K562 (cell line): ENCODE measurements around the gene ZNF177. TPM values are rescaled to one million over a fixed set of nuclear protein-coding genes. Genes with fewer than 3 reads are reported as not detected.

Experiments
- ATAC-seq: fragments of 200-7000 bp; cut with Tn5 transposase; 3 replicates; pipeline ENCODE4 v1.9.1; 2020; ENCODE audit warnings: moderate library complexity
- BruUV-seq: library from RNA; stranded (reverse); fragments of 400-500 nt; replicated peaks from 2 replicates; lab custom pipeline; 2021; lab: Mats Ljungman, UMichigan
- CTCF ChIA-PET: fragments of 300-600 bp; formaldehyde crosslinking; extraction: SDS; loops from one replicate; lab custom pipeline; 2021; ENCODE audit warnings: low intra/inter-chr PET ratio; lab: Yijun Ruan, JAX
- POLR2A ChIA-PET: fragments of 300-600, 350-650 bp; sonication (Branson Sonifier 250); formaldehyde crosslinking; extraction: SDS; loops from one replicate; lab custom pipeline; 2021; ENCODE audit warnings: antibody characterized with exemption, inconsistent platforms; lab: Yijun Ruan, JAX
- DNase-seq, 4 experiments: peaks; one replicate each; pipeline versions ENCODE4 v3.0.0 to v3.0.0-alpha.2; 2011 to 2018; ENCODE audit warnings: low spot score in 3 of 4, mixed read lengths in 3 of 4; ENCODE audit errors: extremely low read depth in 1 of 4
- FAIRE-seq: peaks from 2 replicates; lab custom pipeline; 2011; peaks lifted over from hg19 to GRCh38; lab: Jason Lieb, UNC
- H2AFZ ChIP-seq: 2 replicates; pipeline ENCODE4 v1.6.0; 2011; ENCODE audit warnings: low read depth, low read length, control low read depth, inconsistent platforms
- H3K27ac ChIP-seq: fragments of 200-600 bp; 3 replicates; pipeline ENCODE4 v1.8.0; 2011; ENCODE audit warnings: low read depth, mild to moderate bottlenecking, control low read depth, inconsistent platforms, low read length, moderate library complexity, mixed read lengths; ENCODE audit errors: extremely low read depth
- H3K27me3 ChIP-seq, 2 experiments: fragments of 300-600 bp in 1 of 2; 2 replicates in 1 of 2; 3 replicates in 1 of 2; pipeline versions ENCODE4 v1.6.0 to v1.8.0; 2011; ENCODE audit warnings: inconsistent platforms in 2 of 2, low read length in 2 of 2, mild to moderate bottlenecking in 1 of 2, mixed read lengths in 1 of 2, moderate library complexity in 1 of 2; ENCODE audit not compliant: control insufficient read depth in 2 of 2, insufficient read depth in 2 of 2
- H3K36me3 ChIP-seq: fragments of 300-600 bp; 3 replicates; pipeline ENCODE4 v1.8.0; 2011; ENCODE audit warnings: mild to moderate bottlenecking, low read length, inconsistent platforms; ENCODE audit not compliant: control insufficient read depth, insufficient read depth
- H3K4me1 ChIP-seq, 2 experiments: fragments of 200-600 bp in 1 of 2; replicated peaks in 1 of 2; 2 replicates in 1 of 2; 3 replicates in 1 of 2; pipeline versions ENCODE4 v1.5.1 to v1.8.0; 2011; ENCODE audit warnings: inconsistent platforms in 2 of 2, low read length in 2 of 2, mild to moderate bottlenecking in 1 of 2, mixed read lengths in 1 of 2, moderate library complexity in 1 of 2; ENCODE audit not compliant: control insufficient read depth in 2 of 2, insufficient read depth in 2 of 2
- H3K4me2 ChIP-seq: 2 replicates; pipeline ENCODE4 v1.6.1; 2011; ENCODE audit warnings: low read length, control low read depth, inconsistent platforms, mixed read lengths; ENCODE audit not compliant: insufficient read depth
- H3K4me3 ChIP-seq: fragments of 200-600 bp; sonication (generic), shearing (Covaris generic); 2 replicates; pipeline ENCODE4 v1.5.1; 2016; ENCODE audit warnings: control low read depth, inconsistent platforms
- H3K79me2 ChIP-seq: fragments of 200-600 bp; 3 replicates; pipeline ENCODE4 v1.8.0; 2011; ENCODE audit warnings: low read length, inconsistent platforms; ENCODE audit not compliant: control insufficient read depth, insufficient read depth
- H3K9ac ChIP-seq, 2 experiments: 2 replicates each; pipeline versions ENCODE4 v1.6.0 to v1.6.1; 2011; ENCODE audit warnings: low read depth in 2 of 2, low read length in 2 of 2, control low read depth in 1 of 2, inconsistent platforms in 1 of 2, mild to moderate bottlenecking in 1 of 2, mixed read lengths in 1 of 2; ENCODE audit not compliant: insufficient read depth in 1 of 2
- H3K9me1 ChIP-seq: one replicate; pipeline ENCODE4 v1.6.0; 2011; ENCODE audit warnings: inconsistent platforms, mild to moderate bottlenecking, low read length, moderate library complexity; ENCODE audit not compliant: control insufficient read depth, insufficient read depth
- H3K9me3 ChIP-seq: replicated peaks from 2 replicates; pipeline ENCODE4 v1.5.1; 2011; ENCODE audit warnings: low read depth, low read length, inconsistent platforms; ENCODE audit not compliant: control insufficient read depth, insufficient read depth
- H4K20me1 ChIP-seq: replicated peaks from 2 replicates; pipeline ENCODE4 v1.6.1; 2011; ENCODE audit warnings: low read length, inconsistent platforms, mixed read lengths; ENCODE audit not compliant: control insufficient read depth, insufficient read depth
- GATAD2B ChIP-seq: fragments of 450-650 bp; IDR thresholded peaks from 2 replicates; pipeline ENCODE4 v1.6.1; 2017; ENCODE audit warnings: mild to moderate bottlenecking, borderline replicate concordance
- HCFC1 ChIP-seq: IDR thresholded peaks from 2 replicates; pipeline ENCODE4 v1.6.1; 2012; ENCODE audit warnings: low read depth, low read length, improper control_type of control experiment
- JUND ChIP-seq, 2 experiments: IDR thresholded peaks; 2 replicates in 1 of 2; 3 replicates in 1 of 2; pipeline ENCODE4 v1.6.1; 2011; ENCODE audit warnings: borderline replicate concordance in 2 of 2, low read depth in 2 of 2, low read length in 2 of 2, improper control_type of control experiment in 1 of 2, missing biosample characterization in 1 of 2, missing genetic modification characterization in 1 of 2, missing genetic modification reagents in 1 of 2
- SOX6 ChIP-seq: fragments of 450-650 bp; IDR thresholded peaks from 2 replicates; pipeline ENCODE4 v1.6.1; 2014; ENCODE audit warnings: mild to moderate bottlenecking
- TRIM28 ChIP-seq: fragments of 450-650 bp; IDR thresholded peaks from 2 replicates; pipeline ENCODE4 v1.6.1; 2017
- ZNF639 ChIP-seq, 2 experiments: fragments of 200-800 bp in 1 of 2; sonication (Bioruptor generic) in 1 of 2; sonication (generic) in 1 of 2; formaldehyde crosslinking in 1 of 2; IDR thresholded peaks in 1 of 2; conservative IDR thresholded peaks in 1 of 2; 2 replicates each; pipeline versions ENCODE4 v1.5.0 to v1.6.1; 2016 to 2020; ENCODE audit warnings: missing compliant biosample characterization in 1 of 2, missing genetic modification characterization in 1 of 2, missing genetic modification reagents in 1 of 2
- WGBS: fragments of 100-300 bp; shearing (Covaris generic); methylation state at CpG from one replicate; pipeline ENCODE4 v1.1.6; 2016; ENCODE audit warnings: low coverage, mixed read lengths; ENCODE audit not compliant: insufficient coverage; ENCODE audit errors: missing lambda C conversion rate; 5-methylcytosine and 5-hydroxymethylcytosine counted together
- in situ Hi-C: fragments of 300-500 bp; cut with MboI; formaldehyde crosslinking; loops from 4 replicates; pipeline ENCODE4 v1.15.0; 2018; ENCODE audit warnings: inconsistent platforms, mixed read lengths
- intact Hi-C: fragments of 100-400 bp; cut with micrococcal nuclease; formaldehyde crosslinking; loops from 2 replicates; pipeline ENCODE4 v1.14.2; 2022
- polyA plus RNA-seq, 8 experiments: library from polyadenylated mRNA; depleted of rRNA in 4 of 8; stranded (reverse) in 5 of 8; unstranded in 3 of 8; fragments of >200 nt; fragmentation: Nextera tagmentation in 2 of 8; fragmentation: Illumina TruSeq in 1 of 8; extraction: Ambion mirVana in 2 of 8; extraction: Trizol in 1 of 8; gene quantifications; 2 replicates each; pipeline versions ENCODE4 v1.2.1 to v1.2.3, GENCODE V29; 2011 to 2014; ENCODE audit warnings: inconsistent platforms in 1 of 8, missing spikeins in 1 of 8
- total RNA-seq, 7 experiments: library from RNA; depleted of rRNA in 6 of 7; stranded (reverse); fragments of >200 nt in 6 of 7; fragmentation: Illumina TruSeq in 2 of 7; extraction: Trizol in 2 of 7; gene quantifications; 2 replicates each; pipeline versions ENCODE4 v1.2.1 to v1.2.3, GENCODE V29; 2011 to 2021; ENCODE audit warnings: low replicate concordance in 1 of 7
- TF ChIP-seq, protein P1 (sequence below), 2 experiments: fragments of 450-650 bp; IDR thresholded peaks; 2 replicates each; pipeline ENCODE4 v1.6.1; 2016
- TF ChIP-seq, protein P2 (sequence below): fragments of 450-650 bp; IDR thresholded peaks from 2 replicates; pipeline ENCODE4 v1.6.1; 2018; ENCODE audit warnings: mild to moderate bottlenecking, low read depth; ENCODE audit not compliant: partially characterized antibody
- TF ChIP-seq, protein P3 (sequence below): IDR thresholded peaks from 3 replicates; pipeline ENCODE4 v1.6.1; 2011; ENCODE audit warnings: borderline replicate concordance, mild to moderate bottlenecking; ENCODE audit not compliant: insufficient read length, insufficient read depth

The ZNF177 gene
- total and polyA plus RNA-seq, 9 of the 15 experiments (the other 6 are each of a cell fraction or from before 2014, with no cell fraction given), result 0.25 to 1.8 (median 1.1) TPM

DNA sequence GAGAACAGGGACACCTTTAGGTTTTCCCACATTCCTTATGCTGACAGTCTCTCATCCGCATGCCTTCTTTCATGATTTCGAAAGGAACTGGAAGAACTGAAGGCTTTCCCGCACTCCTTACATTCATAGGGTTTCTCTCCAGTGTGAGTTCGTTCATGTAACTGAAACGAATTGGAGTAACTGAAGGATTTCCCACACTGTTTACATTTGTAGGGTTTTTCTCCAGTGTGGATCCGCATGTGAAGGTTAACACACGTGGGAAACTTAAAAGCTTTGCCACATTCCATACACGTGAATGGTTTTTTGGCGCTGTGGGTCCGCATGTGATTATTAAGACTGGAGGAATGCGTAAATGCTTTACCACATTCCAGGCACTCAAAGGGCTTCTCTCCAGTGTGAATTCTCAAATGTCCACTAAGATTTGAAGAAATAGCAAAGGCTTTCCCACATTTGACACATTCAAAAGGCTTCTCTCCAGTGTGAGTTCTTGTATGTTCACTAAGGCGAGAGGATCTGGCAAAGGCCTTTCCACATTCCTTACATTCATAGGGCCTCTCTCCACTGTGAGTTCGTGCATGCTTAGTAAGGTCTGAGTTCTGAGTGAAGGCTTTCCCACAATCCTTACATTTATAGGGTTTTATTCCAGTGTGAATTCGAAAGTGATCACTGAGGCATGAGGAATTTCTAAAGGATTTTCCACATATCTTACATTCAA lies 50.6 kb downstream of the ZNF177 start (continued):
- TF ChIP-seq, protein P1, sequence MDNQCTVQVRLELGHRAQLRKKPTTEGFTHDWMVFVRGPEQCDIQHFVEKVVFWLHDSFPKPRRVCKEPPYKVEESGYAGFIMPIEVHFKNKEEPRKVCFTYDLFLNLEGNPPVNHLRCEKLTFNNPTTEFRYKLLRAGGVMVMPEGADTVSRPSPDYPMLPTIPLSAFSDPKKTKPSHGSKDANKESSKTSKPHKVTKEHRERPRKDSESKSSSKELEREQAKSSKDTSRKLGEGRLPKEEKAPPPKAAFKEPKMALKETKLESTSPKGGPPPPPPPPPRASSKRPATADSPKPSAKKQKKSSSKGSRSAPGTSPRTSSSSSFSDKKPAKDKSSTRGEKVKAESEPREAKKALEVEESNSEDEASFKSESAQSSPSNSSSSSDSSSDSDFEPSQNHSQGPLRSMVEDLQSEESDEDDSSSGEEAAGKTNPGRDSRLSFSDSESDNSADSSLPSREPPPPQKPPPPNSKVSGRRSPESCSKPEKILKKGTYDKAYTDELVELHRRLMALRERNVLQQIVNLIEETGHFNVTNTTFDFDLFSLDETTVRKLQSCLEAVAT (IDR thresholded peaks at IDR 0.05), result 0 out of 4 replicates have a peak, but pooled peaks of 1 of the 2 experiments have one; percentile 22
- TF ChIP-seq, protein P2, sequence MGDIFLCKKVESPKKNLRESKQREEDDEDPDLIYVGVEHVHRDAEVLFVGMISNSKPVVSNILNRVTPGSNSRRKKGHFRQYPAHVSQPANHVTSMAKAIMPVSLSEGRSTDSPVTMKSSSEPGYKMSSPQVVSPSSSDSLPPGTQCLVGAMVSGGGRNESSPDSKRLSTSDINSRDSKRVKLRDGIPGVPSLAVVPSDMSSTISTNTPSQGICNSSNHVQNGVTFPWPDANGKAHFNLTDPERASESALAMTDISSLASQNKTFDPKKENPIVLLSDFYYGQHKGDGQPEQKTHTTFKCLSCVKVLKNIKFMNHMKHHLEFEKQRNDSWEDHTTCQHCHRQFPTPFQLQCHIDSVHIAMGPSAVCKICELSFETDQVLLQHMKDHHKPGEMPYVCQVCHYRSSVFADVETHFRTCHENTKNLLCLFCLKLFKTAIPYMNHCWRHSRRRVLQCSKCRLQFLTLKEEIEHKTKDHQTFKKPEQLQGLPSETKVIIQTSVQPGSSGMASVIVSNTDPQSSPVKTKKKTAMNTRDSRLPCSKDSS, result peak; percentile 82
- TF ChIP-seq SOX6 (peak; percentile 55; the same call in 1 of the 2 replicates), TRIM28 (peak; percentile 85; the same call in 1 of the 2 replicates)
- TF ChIP-seq, all 486 proteins: peak for 10

GRCh38 chr19:9427941-9428340 lies 65.1 kb downstream of the ZNF177 start:
- Histone ChIP-seq H3K36me3 (peaks cover 71% of the 10 kb centered on the region), H4K20me1 (no peaks in the 10 kb centered on the region), H3K9ac (no peak overlapping the region), H3K79me2 (no peaks in the 10 kb centered on the region), H2AFZ (no peak overlapping the region), H3K4me2 (no peak overlapping the region), H3K4me1 (no peaks in the 10 kb centered on the region), H3K9me3 (no peaks in the 10 kb centered on the region), H3K9me1 (no peaks in the 10 kb centered on the region), H3K27ac (no peak overlapping the region), H3K4me3 (no peak overlapping the region), H3K27me3 (no peaks in the 10 kb centered on the region)
- FAIRE-seq (no peak), ATAC-seq (no peak), DNase-seq (no peak)
- in situ Hi-C loops (no loop called here), intact Hi-C loops (no loop called here)
- no peak for TF ChIP-seq HCFC1
- TF ChIP-seq, protein P3, sequence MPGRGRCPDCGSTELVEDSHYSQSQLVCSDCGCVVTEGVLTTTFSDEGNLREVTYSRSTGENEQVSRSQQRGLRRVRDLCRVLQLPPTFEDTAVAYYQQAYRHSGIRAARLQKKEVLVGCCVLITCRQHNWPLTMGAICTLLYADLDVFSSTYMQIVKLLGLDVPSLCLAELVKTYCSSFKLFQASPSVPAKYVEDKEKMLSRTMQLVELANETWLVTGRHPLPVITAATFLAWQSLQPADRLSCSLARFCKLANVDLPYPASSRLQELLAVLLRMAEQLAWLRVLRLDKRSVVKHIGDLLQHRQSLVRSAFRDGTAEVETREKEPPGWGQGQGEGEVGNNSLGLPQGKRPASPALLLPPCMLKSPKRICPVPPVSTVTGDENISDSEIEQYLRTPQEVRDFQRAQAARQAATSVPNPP, result no peak
- no peak for TF ChIP-seq JUND (IDR thresholded peaks at IDR 0.05; ENCODE audit: borderline replicate concordance, low read depth, low read length)
- TF ChIP-seq JUND (tag; IDR thresholded peaks at IDR 0.05; ENCODE audit: borderline replicate concordance, low read depth, low read length), result no peak
- no peak for TF ChIP-seq ZNF639 (CRISPR knock-in tag; conservative IDR thresholded peaks at IDR 0.05 in 1 of 2, IDR thresholded peaks at IDR 0.05 in 1 of 2)
- TF ChIP-seq GATAD2B, result no peak
- BruUV-seq, result no TSS peak
- CTCF ChIA-PET, result no interaction called here
- 89% methylated on average over 5 of the region's 6 CpGs for WGBS
- POLR2A ChIA-PET, result interaction anchor here (0.6 to 0.7 kb wide), 2 partner anchors 12 to 221 kb away, joined by 3 read pairs; no protein-coding TSS in a partner anchor
